ENCODE results near the gene TMEM63C.

The TMEM63C gene, protein sequence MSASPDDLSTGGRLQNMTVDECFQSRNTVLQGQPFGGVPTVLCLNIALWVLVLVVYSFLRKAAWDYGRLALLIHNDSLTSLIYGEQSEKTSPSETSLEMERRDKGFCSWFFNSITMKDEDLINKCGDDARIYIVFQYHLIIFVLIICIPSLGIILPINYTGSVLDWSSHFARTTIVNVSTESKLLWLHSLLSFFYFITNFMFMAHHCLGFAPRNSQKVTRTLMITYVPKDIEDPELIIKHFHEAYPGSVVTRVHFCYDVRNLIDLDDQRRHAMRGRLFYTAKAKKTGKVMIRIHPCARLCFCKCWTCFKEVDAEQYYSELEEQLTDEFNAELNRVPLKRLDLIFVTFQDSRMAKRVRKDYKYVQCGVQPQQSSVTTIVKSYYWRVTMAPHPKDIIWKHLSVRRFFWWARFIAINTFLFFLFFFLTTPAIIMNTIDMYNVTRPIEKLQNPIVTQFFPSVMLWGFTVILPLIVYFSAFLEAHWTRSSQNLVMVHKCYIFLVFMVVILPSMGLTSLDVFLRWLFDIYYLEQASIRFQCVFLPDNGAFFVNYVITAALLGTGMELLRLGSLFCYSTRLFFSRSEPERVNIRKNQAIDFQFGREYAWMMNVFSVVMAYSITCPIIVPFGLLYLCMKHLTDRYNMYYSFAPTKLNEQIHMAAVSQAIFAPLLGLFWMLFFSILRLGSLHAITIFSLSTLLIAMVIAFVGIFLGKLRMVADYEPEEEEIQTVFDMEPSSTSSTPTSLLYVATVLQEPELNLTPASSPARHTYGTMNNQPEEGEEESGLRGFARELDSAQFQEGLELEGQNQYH

GRCh38 chr14:77181603-77182437, at the start of gene TMEM63C:
Gene TMEM63C, plus strand, starts transcription at chr14:77181798. Its CDS starts 37,016 bp downstream, at chr14:77218814.
- peaks cover 60% of the 10 kb centered on the region for H3K27me3 Mint-ChIP-seq
- peaks cover 22% of the 10 kb centered on the region for H3K4me1 Mint-ChIP-seq (ENCODE audit: low read depth)
- H3K36me3 Mint-ChIP-seq (ENCODE audit: low read depth): no peaks in the 10 kb centered on the region
- no peaks in the 10 kb centered on the region for H3K9me3 Mint-ChIP-seq
- DNase-seq: peak; percentile 76
- peak within 1 kb of the TSS; percentile 74 for H3K4me3 Mint-ChIP-seq
- H3K27ac Mint-ChIP-seq: no peak within 1 kb of the TSS

GRCh38 chr14:77131871-77132486, 49.6 kb upstream of the TMEM63C start:
- Mint-ChIP-seq H3K27ac (no peak overlapping the region), H3K27me3 (peaks cover 71% of the 10 kb centered on the region), H3K36me3 (ENCODE audit: low read depth) (no peaks in the 10 kb centered on the region), H3K4me3 (no peak overlapping the region), H3K9me3 (no peaks in the 10 kb centered on the region), H3K4me1 (ENCODE audit: low read depth) (peaks cover 3% of the 10 kb centered on the region)
- DNase-seq: no peak

- Mint-ChIP-seq H3K4me3 (no peak overlapping the region), H3K4me1 (ENCODE audit: low read depth) (peaks cover 3% of the 10 kb centered on the region), H3K27me3 (peaks cover 74% of the 10 kb centered on the region), H3K36me3 (ENCODE audit: low read depth) (no peaks in the 10 kb centered on the region), H3K27ac (no peak overlapping the region), H3K9me3 (no peaks in the 10 kb centered on the region)
- peak; percentile 67 for DNase-seq
Measured at GRCh38 chr14:77133720-77134338, 47.8 kb upstream of the TMEM63C start.

GRCh38 chr14:77139022-77139421, 42.6 kb upstream of the TMEM63C start:
- Mint-ChIP-seq H3K27me3 (peaks cover 84% of the 10 kb centered on the region), H3K36me3 (ENCODE audit: low read depth) (no peaks in the 10 kb centered on the region), H3K4me1 (ENCODE audit: low read depth) (peaks cover 19% of the 10 kb centered on the region), H3K9me3 (no peaks in the 10 kb centered on the region), H3K4me3 (no peak overlapping the region), H3K27ac (no peak overlapping the region)
- no peak for DNase-seq

- peak; percentile 70 for DNase-seq
- Mint-ChIP-seq H3K36me3 (ENCODE audit: low read depth) (no peaks in the 10 kb centered on the region), H3K27ac (no peak overlapping the region), H3K4me3 (peak overlapping the region; percentile 55), H3K27me3 (peaks cover 84% of the 10 kb centered on the region), H3K9me3 (no peaks in the 10 kb centered on the region), H3K4me1 (ENCODE audit: low read depth) (peaks cover 19% of the 10 kb centered on the region)
Measured at GRCh38 chr14:77139540-77140358, 41.8 kb upstream of the TMEM63C start.

DNA sequence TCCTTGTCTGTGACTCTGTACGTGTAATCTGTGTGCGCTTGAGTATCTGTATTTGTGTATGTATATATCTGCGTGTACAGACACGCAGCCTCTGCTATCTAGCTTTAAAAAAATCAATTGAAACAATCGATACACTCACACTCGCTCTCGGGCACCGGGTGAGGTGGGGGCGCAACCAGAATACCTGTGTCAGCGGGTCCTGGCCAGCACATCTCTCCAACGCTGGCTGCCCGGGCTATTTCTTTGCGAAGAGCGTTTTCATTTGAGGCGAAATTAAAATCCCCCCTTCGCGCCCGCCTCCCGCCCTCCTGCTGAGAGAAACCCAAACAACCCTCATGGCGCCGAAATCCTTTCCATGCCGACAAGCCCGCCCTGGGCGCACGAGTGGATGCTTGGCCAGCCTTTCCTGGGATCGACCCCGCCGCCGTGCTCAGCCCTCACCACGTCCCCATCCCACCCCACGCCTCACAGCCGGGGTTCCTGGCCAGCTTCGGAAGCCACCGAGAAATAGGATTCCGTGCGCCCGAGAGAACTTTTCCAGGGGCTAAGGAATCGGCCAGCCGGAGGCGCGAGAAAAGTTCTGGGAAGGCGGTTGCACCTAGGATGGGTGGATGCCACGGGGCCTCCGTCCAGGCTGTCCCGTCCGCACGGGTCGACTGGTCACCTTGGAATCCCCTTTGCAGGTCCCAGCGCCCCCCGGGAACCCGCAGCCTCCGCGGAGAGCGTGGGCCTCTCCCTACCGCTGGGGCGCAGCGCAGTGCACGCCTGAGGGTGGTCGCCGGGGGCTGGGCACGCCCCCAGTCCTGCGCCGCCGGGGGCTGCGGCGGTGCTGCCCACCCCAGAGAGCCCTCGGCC, 41.0 kb upstream of the TMEM63C start:
- Mint-ChIP-seq H3K9me3 (no peaks in the 10 kb centered on the region), H3K4me3 (peak overlapping the region; percentile 55), H3K4me1 (ENCODE audit: low read depth) (peaks cover 19% of the 10 kb centered on the region), H3K36me3 (ENCODE audit: low read depth) (no peaks in the 10 kb centered on the region), H3K27me3 (peaks cover 84% of the 10 kb centered on the region), H3K27ac (no peak overlapping the region)
- no peak for DNase-seq

DNA sequence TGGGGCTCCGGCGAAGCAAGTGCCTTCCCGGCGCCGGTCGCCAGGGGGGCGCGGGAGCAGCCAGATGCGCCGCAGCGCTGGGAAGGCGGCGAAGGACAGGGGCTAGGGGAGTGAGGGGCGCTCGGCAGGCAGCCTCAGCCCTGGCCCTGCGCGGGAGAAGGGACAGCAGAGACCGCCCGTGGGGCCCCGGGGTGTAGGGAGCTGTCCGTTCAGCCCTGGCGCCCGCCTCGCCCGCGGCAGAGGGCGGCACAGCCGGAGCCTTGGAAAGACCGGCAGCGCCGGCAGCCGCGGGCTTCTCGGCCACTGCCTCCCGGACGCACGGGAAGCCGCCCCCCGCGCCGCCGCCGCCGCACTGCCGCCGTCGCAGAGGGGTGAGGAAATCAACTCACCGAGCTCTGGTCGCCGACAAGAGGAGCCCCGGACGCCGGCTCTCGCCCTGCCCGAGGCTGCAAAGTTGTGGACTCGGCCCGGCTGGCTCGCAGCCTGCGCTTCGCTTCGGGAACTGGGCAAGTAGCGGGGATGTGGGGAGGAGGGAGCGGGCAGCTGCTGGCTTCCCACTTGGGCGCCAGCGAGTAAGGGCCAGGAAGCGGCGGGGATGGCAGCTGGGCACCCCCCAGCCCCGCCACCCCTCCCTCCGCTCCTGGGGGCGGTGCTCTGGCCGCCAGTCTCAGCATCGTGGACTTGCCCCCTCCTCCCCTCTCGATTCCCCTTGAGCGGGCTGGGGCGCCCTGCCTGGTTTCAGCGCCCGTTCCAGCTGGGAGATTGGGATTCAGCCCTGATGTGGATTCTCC, 40.2 kb upstream of the TMEM63C start, which contains the start of gene ZDHHC22:
Gene ZDHHC22 (minus strand): TSS at position 578 of the 791 bp plus-strand sequence. CDS start 2,053 bp downstream, outside the sequence.
- H3K36me3 Mint-ChIP-seq (ENCODE audit: low read depth): no peaks in the 10 kb centered on the region
- H3K27ac Mint-ChIP-seq: no peak within 1 kb of the TSS
- peak; percentile 50 for DNase-seq
- H3K4me1 Mint-ChIP-seq (ENCODE audit: low read depth): peaks cover 19% of the 10 kb centered on the region
- H3K27me3 Mint-ChIP-seq: peaks cover 85% of the 10 kb centered on the region
- peak within 1 kb of the TSS; percentile 55 for H3K4me3 Mint-ChIP-seq
- H3K9me3 Mint-ChIP-seq: no peaks in the 10 kb centered on the region

GRCh38 chr14:77142005-77142800, 39.4 kb upstream of the TMEM63C start:
- peaks cover 19% of the 10 kb centered on the region for H3K4me1 Mint-ChIP-seq (ENCODE audit: low read depth)
- H3K4me3 Mint-ChIP-seq: peak overlapping the region; percentile 35
- H3K27me3 Mint-ChIP-seq: peaks cover 85% of the 10 kb centered on the region
- no peak for DNase-seq
- no peak overlapping the region for H3K27ac Mint-ChIP-seq
- no peaks in the 10 kb centered on the region for H3K36me3 Mint-ChIP-seq (ENCODE audit: low read depth)
- no peaks in the 10 kb centered on the region for H3K9me3 Mint-ChIP-seq

DNA sequence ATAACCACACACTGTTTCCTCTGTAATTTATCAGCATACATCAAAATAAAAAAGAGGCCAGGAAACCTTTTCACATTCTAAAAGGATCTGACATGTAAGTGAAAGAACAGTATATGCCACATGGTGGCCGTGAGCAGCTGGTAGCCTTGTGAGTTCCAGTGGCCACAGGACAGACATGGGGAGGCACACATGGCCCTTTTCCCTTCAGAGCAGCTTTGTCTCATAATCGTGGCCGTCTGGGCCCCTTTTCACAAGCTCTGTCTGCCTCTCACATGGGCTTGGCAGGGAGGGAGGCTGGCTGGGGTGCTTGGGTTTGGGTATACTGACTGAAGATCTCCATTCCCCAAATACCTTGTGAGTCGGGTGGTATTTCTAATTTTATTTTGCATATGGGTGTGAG, 38.5 kb upstream of the TMEM63C start:
- no peak for DNase-seq
- H3K4me1 Mint-ChIP-seq (ENCODE audit: low read depth): peaks cover 19% of the 10 kb centered on the region
- H3K36me3 Mint-ChIP-seq (ENCODE audit: low read depth): no peaks in the 10 kb centered on the region
- H3K27ac Mint-ChIP-seq: no peak overlapping the region
- H3K9me3 Mint-ChIP-seq: no peaks in the 10 kb centered on the region
- no peak overlapping the region for H3K4me3 Mint-ChIP-seq
- H3K27me3 Mint-ChIP-seq: peaks cover 80% of the 10 kb centered on the region

DNA sequence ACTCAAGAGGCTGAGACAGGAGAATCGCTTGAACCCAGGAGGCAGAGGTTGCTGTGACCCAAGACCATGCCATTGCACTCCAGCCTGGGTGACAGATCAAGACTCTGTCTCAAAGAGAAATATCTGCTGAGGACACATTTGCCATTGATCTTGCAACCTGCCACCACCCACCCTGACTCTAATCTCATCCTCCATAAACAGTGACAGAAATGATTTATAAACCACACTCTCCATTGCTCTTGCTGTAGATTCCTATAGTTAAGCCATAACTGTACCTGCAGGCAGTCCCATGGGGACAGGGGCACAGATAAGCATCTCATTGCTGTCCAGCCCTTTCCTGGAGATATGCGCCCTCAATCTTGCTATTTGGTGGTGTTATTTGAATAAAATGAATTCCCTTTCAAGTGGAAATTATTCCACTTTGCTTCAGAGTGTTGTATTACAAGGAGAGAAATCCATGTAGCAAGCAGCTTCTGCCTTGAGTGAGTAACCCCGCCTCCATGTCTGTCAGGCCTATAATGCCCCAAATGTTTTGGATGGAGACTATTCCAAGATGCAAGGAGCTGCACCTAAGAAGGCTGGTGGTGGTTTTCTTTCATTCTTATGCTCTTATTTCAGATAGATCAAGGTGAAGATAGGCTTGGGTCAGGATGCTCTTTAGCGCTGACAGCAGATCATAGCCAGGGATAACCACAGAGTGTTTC, 37.0 kb upstream of the TMEM63C start:
- H3K36me3 Mint-ChIP-seq (ENCODE audit: low read depth): no peaks in the 10 kb centered on the region
- no peaks in the 10 kb centered on the region for H3K9me3 Mint-ChIP-seq
- no peak overlapping the region for H3K27ac Mint-ChIP-seq
- peaks cover 74% of the 10 kb centered on the region for H3K27me3 Mint-ChIP-seq
- no peak for DNase-seq
- no peak overlapping the region for H3K4me3 Mint-ChIP-seq
- peaks cover 13% of the 10 kb centered on the region for H3K4me1 Mint-ChIP-seq (ENCODE audit: low read depth)
